ENCODE data around the gene SALL3. TPM values are rescaled to one million over a fixed set of nuclear protein-coding genes. Genes with fewer than 3 reads are reported as not detected.

The SALL3 gene
- polyA plus RNA-seq, 4 donors = 7.2 to 11.2 (median 10.1) TPM

DNA sequence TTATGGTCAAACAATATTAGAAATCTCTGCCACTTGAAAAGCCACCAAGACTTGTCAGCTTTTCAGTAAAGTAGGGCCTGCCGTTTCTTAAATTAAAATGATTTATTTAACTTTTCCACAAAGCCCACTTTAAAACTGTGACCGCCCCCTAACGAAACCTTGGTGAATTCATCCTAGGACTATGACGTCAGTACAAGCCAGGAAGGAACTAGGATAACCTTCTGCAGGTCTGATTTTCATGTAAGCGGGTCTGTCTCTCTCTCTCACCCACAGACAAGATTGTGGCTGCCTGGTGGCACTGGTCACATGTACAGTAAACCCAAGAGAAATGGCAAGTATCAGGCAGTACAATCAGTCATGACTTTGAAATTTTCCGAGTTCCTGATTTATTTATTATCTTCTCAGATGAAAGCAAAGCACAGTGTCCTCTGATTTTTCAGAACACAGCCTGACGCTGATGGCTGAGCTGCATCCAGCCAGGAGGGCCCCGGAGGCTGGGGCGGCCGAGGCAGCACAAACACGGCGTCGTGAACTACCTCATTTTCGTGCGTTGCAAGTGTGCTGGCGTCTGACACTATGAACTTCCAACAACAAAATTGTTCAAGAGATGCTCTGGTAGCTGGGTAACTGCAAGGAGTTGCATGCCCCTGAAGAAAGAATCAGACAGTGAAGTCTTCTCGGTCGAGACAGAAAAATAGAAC, 18.9 kb downstream of the SALL3 start:
- no peak for DNase-seq (ENCODE audit: low read depth in 4 of 4, low spot score in 2 of 4)

- no peak for DNase-seq (ENCODE audit: low read depth in 4 of 4, low spot score in 2 of 4)
These were observed 20.3 kb downstream of the SALL3 start for GRCh38 chr18:78999939-79000338.

- DNase-seq (ENCODE audit: low read depth in 4 of 4, low spot score in 2 of 4) = no peak
These were observed 21.4 kb downstream of the SALL3 start for GRCh38 chr18:79000997-79001396.

DNA sequence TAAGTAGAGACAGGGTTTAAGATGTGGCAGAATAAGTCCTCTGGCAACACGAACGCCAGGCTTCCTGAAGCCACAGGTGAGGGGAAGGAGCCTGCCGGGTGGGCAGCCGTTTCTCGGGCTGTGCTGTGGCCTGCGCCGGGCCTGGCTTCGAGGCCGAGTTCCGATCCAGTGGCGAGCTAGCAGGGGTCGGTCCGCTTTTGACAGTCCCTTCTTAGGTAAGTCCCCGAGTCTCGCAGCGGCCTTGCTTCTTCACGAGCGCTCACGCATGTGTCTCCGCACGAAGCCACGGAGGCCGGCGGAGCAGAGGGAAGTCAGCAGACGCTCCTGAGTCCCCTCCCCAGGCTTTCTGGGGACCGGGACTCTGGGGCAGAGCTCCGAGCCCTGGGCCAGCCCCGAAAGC, 26.0 kb downstream of the SALL3 start:
- DNase-seq (ENCODE audit: low read depth in 4 of 4, low spot score in 2 of 4) = no peak

DNA sequence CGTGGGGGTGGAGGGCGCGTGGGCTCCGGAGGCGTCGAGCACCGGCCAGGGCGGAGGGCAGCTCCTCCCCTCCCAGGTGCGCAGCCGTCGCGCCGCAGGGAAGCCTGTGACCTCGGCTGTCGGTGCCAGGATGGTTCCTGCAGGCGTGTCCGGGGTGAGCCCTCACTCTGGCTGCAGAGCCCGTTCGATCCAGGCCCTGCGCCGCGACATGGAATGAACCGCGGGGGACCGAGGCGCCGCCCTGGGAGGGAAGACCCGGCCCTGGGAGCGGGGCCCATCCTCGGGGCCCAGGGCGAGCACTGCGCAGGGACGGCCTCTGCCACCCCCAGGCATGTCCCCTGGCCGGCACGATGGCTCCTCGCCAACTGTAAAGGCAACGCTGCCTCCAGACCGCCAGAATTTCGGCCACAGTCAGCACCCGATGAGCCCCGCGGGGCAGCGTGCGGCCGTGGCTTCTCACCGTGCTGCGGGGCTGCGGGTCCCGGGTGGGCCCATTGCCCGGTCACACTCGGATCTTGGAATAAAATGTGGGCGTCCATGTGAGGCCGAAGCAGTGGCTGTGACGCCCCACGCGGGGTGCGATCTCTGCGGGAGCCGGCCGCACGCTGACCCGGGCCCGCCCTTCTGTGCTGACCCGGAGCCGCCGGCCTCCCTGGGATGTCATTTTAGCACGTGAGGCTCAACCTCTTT, 26.6 kb downstream of the SALL3 start:
- DNase-seq (ENCODE audit: low read depth in 4 of 4, low spot score in 2 of 4) = no peak

DNA sequence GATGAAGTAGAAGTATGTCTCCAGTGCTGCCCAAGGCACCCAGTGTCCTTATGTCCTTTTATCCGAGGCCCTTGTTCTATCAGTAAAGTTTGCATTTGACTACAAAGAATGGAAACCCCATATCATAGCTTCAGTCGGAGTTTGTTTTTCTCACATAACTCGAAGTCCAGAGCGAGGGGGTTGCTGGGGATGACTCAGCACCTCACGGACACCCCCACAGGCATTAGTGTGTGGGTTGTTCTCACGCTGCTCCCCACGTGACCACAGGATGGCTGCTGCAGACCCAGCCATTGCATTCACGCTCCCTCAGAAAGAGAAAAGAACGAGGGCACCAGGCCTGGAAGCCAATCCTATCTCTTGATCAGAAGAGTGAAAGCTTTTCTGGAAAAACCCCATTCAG, 27.8 kb downstream of the SALL3 start:
- no peak for DNase-seq (ENCODE audit: low read depth in 4 of 4, low spot score in 2 of 4)

DNA sequence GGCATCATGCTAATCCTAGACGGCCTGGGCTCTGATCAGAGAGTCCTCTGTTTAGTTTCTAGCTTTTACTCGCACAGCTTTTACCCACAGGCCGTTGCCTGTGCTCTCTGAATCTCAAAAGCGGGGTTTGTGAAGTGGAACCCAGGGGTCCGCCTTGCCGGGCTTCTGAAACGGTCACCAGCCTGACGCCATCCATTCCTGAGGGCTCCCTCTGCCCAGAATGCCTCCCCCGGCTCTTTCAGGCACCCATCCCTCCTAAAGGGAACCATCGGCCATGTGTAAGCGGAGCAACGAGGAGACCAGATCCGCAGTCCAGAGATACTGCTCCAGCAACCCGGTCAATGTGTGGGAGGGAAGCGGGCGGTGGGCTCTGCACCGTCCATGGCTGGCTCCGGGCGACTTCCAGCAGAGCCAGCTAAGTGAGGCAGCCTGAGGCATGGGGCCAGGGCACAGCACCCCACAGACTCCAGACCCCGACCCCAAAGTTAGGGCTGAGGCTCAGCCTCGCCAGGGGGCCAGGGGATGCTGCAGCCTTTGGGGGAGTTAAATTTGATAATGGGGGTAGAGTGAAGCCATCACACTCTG, 28.8 kb downstream of the SALL3 start:
- DNase-seq (ENCODE audit: low read depth in 4 of 4, low spot score in 2 of 4) = no peak

DNA sequence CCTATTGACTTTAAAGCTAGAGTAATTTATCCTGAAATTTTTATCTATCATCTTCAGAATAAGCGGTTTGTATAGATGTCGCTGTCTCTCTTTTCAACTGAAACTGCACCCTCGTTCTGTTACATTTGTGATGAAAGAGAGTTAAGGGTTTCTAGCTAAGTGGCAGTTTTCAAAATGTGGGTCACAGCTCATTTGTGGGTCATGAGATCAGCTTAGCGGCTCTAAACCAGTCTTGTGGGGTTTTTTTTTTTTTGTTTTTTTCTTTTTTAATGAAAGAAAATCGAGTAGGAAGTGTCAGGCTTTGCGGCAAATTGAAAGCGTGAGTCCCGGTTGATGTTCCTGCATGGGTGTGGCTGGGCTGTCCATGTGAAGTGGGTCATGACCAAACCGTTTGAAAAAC, 31.2 kb downstream of the SALL3 start:
- DNase-seq (ENCODE audit: low read depth in 4 of 4, low spot score in 2 of 4) = no peak

DNA sequence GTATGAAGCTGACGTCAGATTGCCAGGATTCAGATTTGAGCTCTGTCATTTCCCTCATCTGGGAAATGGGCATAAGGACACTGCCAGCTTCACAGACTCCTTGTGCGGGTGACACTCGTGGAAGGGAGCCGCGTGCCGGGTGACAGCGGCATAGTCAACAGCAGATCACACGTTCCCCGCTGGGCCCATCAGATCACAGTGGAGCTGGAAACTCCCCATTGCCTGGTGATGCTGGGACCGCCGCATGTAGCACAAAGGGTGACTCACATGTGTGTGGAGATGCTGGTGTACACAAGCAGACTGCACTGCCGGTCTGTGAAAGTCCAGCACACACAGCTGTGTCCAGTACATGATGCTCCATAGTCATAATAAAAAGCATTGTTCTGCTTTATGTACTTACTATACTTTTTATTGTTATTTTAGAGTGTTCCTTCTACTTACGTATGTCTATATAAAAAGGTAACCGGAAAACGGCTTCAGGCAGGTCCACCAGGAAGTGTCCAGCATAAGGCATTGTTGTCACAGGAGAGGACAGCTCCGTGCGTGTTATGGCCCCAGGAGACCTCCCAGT, 31.8 kb downstream of the SALL3 start:
- no peak for DNase-seq (ENCODE audit: low read depth in 4 of 4, low spot score in 2 of 4)

GRCh38 chr18:79013869-79014268, 34.3 kb downstream of the SALL3 start:
- no peak for DNase-seq (ENCODE audit: low read depth in 4 of 4, low spot score in 2 of 4)

GRCh38 chr18:79018911-79019310, 39.3 kb downstream of the SALL3 start:
- no peak for DNase-seq (ENCODE audit: low read depth in 4 of 4, low spot score in 2 of 4)

GRCh38 chr18:79019881-79020280, 40.3 kb downstream of the SALL3 start:
- DNase-seq (ENCODE audit: low read depth in 4 of 4, low spot score in 2 of 4) = no peak

DNA sequence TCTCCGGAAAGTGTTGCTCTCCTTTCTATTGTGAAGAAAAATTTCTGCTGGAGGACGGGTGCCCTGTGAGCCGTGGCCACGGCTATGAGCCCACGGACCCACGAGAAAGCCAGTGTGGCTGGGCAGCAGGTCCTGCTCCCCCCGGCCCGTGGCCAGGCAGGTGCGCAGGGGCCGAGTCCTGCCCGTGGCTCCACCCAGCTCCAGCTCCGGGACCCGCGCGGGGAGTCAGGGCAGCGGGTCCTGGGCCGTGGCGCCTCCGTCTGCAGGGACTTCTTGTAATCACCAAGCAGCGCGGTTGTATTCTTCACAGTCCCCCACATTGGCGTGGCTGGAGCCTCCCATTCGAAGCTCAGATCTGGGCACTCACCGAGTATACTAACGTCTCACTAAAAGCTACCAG, 43.0 kb downstream of the SALL3 start:
- no peak for DNase-seq (ENCODE audit: low read depth in 4 of 4, low spot score in 2 of 4)

GRCh38 chr18:79026491-79026890, 46.9 kb downstream of the SALL3 start:
- DNase-seq (ENCODE audit: low read depth in 4 of 4, low spot score in 2 of 4) = no peak

DNA sequence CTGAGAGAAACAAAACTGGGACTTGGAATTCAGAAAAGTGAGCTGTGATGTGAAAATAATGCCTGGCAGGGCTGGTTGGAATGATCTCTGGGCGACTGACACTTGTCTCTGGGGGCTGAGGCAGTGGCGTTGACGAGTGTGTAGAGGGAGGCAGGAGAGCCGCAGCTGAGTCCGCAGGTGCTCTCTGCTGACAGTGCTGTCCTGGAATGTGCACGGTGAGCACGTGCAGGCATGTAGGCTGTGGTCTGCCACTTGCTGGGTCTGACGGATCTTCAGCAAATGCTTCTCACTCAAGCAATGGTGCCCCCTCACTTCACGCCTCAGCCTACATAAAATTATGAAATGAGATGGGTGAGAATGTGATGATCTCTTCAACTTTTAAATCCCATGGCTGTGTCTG, 51.1 kb downstream of the SALL3 start:
- no peak for DNase-seq (ENCODE audit: low read depth in 4 of 4, low spot score in 2 of 4)

DNA sequence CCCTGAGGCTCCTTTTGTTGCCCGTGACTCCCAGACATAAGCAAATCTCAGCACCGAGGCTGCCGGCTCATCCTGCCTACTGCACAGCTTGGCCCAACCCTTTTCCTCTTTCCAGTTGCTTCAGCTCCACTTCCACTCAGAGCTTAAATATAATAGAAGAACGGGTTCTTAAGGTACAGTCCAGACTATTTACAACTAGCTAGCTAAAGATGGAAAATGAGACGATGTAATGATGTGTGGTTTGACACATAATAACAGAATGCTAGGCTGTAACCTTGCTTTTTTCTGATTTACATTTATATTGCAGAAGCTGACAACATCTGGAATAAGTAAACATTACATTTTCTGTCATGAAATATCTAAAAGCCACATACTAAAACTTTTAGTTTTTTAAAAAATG, 62.7 kb downstream of the SALL3 start:
- no peak for DNase-seq (ENCODE audit: low read depth in 4 of 4, low spot score in 2 of 4)

- no peak for DNase-seq (ENCODE audit: low read depth in 4 of 4, low spot score in 2 of 4)
These were observed 63.7 kb downstream of the SALL3 start for GRCh38 chr18:79043288-79043687.

GRCh38 chr18:79046522-79046921, 66.9 kb downstream of the SALL3 start:
- peak in 1 of 4 donors; percentile 15 for DNase-seq (ENCODE audit: low read depth in 4 of 4, low spot score in 2 of 4)

- no peak for DNase-seq (ENCODE audit: low read depth in 4 of 4, low spot score in 2 of 4)
These were observed 68.1 kb downstream of the SALL3 start for GRCh38 chr18:79047556-79048244.

GRCh38 chr18:79048245-79048632, 68.6 kb downstream of the SALL3 start:
- no peak for DNase-seq (ENCODE audit: low read depth in 4 of 4, low spot score in 2 of 4)

GRCh38 chr18:79049506-79049905, 69.9 kb downstream of the SALL3 start:
- DNase-seq (ENCODE audit: low read depth in 4 of 4, low spot score in 2 of 4) = no peak

Measured in left renal cortex interstitium (tissue), 4 donors.